H1 (cell line): Measurements from ENCODE around the gene NOS3. TPM values are rescaled to one million over a fixed set of nuclear protein-coding genes. Genes with fewer than 3 reads are reported as not detected.

Experiments
- CTCF ChIA-PET: fragments of 300-600 bp; sonication (Branson Sonifier 250); formaldehyde crosslinking; loops from one replicate; lab custom pipeline; 2021; ENCODE audit not compliant: partially characterized antibody; lab: Charles Lee
- POLR2A ChIA-PET: fragments of 300-600 bp; sonication (Branson Sonifier 250); formaldehyde crosslinking; loops from one replicate; lab custom pipeline; 2021; ENCODE audit warnings: inconsistent platforms; ENCODE audit not compliant: partially characterized antibody; lab: Charles Lee
- DNase-seq, 2 experiments: peaks; one replicate each; pipeline versions ENCODE4 v3.0.0 to v3.0.0-alpha.2; 2010 to 2022; ENCODE audit warnings: low spot score in 2 of 2, low read depth in 1 of 2, mixed read lengths in 1 of 2
- FAIRE-seq: peaks from 2 replicates; lab custom pipeline; 2011; peaks lifted over from hg19 to GRCh38; lab: Jason Lieb, UNC
- H2AFZ ChIP-seq: 2 replicates; pipeline ENCODE4 v1.8.1; 2012; ENCODE audit warnings: low read length, inconsistent platforms
- H2AK5ac ChIP-seq: 2 replicates; pipeline ENCODE4 v1.6.1; 2013; ENCODE audit warnings: low read depth, low read length
- H2BK120ac ChIP-seq: replicated peaks from 2 replicates; pipeline ENCODE3; 2013; ENCODE audit warnings: low read depth, low read length, inconsistent platforms
- H2BK12ac ChIP-seq: 2 replicates; pipeline ENCODE4 v1.6.1; 2013; ENCODE audit warnings: low read depth, low read length
- H2BK15ac ChIP-seq: 2 replicates; pipeline ENCODE4 v1.6.1; 2013; ENCODE audit warnings: low read length
- H2BK20ac ChIP-seq: 2 replicates; pipeline ENCODE4 v1.6.1; 2013; ENCODE audit warnings: low read length
- H2BK5ac ChIP-seq: 2 replicates; pipeline ENCODE4 v1.6.1; 2013; ENCODE audit warnings: low read depth, low read length
- H3K14ac ChIP-seq: 2 replicates; pipeline ENCODE4 v1.6.1; 2013; ENCODE audit warnings: inconsistent platforms; ENCODE audit not compliant: insufficient read length
- H3K18ac ChIP-seq: 2 replicates; pipeline ENCODE4 v1.6.1; 2013; ENCODE audit warnings: low read length; ENCODE audit errors: extremely low read depth
- H3K23ac ChIP-seq: 2 replicates; pipeline ENCODE4 v1.6.1; 2013; ENCODE audit warnings: inconsistent platforms; ENCODE audit not compliant: insufficient read length
- H3K23me2 ChIP-seq: 2 replicates; pipeline ENCODE4 v1.6.1; 2013; ENCODE audit warnings: low read depth, low read length
- H3K27ac ChIP-seq: 2 replicates; pipeline ENCODE4 v1.6.1; 2011; ENCODE audit warnings: low read depth, low read length, inconsistent platforms
- H3K27me3 ChIP-seq, 4 experiments: replicated peaks in 1 of 4; 1 replicate in 1 of 4; 2 replicates in 3 of 4; pipeline versions ENCODE4 v1.6.1 to v1.8.1; 2011 to 2013; ENCODE audit warnings: low read length in 3 of 4, mild to moderate bottlenecking in 3 of 4, inconsistent platforms in 2 of 4, mixed read lengths in 2 of 4, moderate library complexity in 1 of 4; ENCODE audit not compliant: control insufficient read depth in 3 of 4, insufficient read depth in 3 of 4; ENCODE audit errors: extremely low read depth in 1 of 4
- H3K36me3 ChIP-seq, 4 experiments: 2 replicates each; pipeline versions ENCODE4 v1.6.1 to v1.8.1; 2011 to 2013; ENCODE audit warnings: mild to moderate bottlenecking in 4 of 4, low read length in 3 of 4, moderate library complexity in 2 of 4, control low read depth in 1 of 4, inconsistent platforms in 1 of 4; ENCODE audit not compliant: insufficient read depth in 4 of 4, control insufficient read depth in 2 of 4
- H3K4ac ChIP-seq: replicated peaks from 2 replicates; pipeline ENCODE3; 2013; ENCODE audit warnings: low read length, low read depth, mixed read lengths, inconsistent platforms; ENCODE audit not compliant: insufficient read length
- H3K4me1 ChIP-seq, 4 experiments: replicated peaks in 1 of 4; 1 replicate in 1 of 4; 2 replicates in 3 of 4; pipeline versions ENCODE4 v1.6.1 to v1.8.1; 2011 to 2013; ENCODE audit warnings: low read length in 3 of 4, inconsistent platforms in 2 of 4, mixed read lengths in 1 of 4; ENCODE audit not compliant: insufficient read depth in 4 of 4, control insufficient read depth in 3 of 4
- H3K4me2 ChIP-seq, 2 experiments: 2 replicates each; pipeline versions ENCODE4 v1.6.1 to v1.8.1; 2011 to 2013; ENCODE audit warnings: low read depth in 2 of 2, low read length in 2 of 2, control low read depth in 1 of 2, inconsistent platforms in 1 of 2, mild to moderate bottlenecking in 1 of 2; ENCODE audit not compliant: insufficient read depth in 1 of 2
- H3K4me3 ChIP-seq, 4 experiments: fragments of 200-600, 300-600 bp in 1 of 4; sonication (generic), shearing (Covaris generic), sonication (Bioruptor Twin) in 1 of 4; 2 replicates each; pipeline versions ENCODE4 v1.5.1 to v1.8.1; 2011 to 2016; ENCODE audit warnings: low read length in 4 of 4, low read depth in 3 of 4, control low read depth in 2 of 4, inconsistent platforms in 2 of 4, mild to moderate bottlenecking in 2 of 4, mixed read lengths in 1 of 4, moderate library complexity in 1 of 4; ENCODE audit not compliant: insufficient read depth in 2 of 4; ENCODE audit errors: extremely low read depth in 1 of 4
- H3K56ac ChIP-seq: replicated peaks from 2 replicates; pipeline ENCODE3; 2013; ENCODE audit warnings: low read depth, mild to moderate bottlenecking, mixed read lengths, low read length, inconsistent platforms; ENCODE audit not compliant: insufficient read length
- H3K79me1 ChIP-seq: 2 replicates; pipeline ENCODE4 v1.6.1; 2013; ENCODE audit warnings: low read depth, low read length, control low read depth
- H3K79me2 ChIP-seq, 2 experiments: 2 replicates each; pipeline versions ENCODE4 v1.6.1 to v1.8.1; 2012 to 2013; ENCODE audit warnings: low read length in 2 of 2, mild to moderate bottlenecking in 2 of 2, inconsistent platforms in 1 of 2; ENCODE audit not compliant: insufficient read depth in 2 of 2, control insufficient read depth in 1 of 2
- H3K9ac ChIP-seq, 4 experiments: replicated peaks in 1 of 4; 1 replicate in 1 of 4; 2 replicates in 3 of 4; pipeline versions ENCODE4 v1.6.1 to v1.8.1; 2011 to 2013; ENCODE audit warnings: low read depth in 3 of 4, low read length in 3 of 4, control low read depth in 2 of 4, mild to moderate bottlenecking in 2 of 4, moderate library complexity in 2 of 4, inconsistent platforms in 1 of 4; ENCODE audit errors: extremely low read depth in 1 of 4
- H3K9me3 ChIP-seq, 2 experiments: 2 replicates each; pipeline versions ENCODE4 v1.6.1 to v1.8.1; 2012 to 2013; ENCODE audit warnings: mild to moderate bottlenecking in 2 of 2, moderate library complexity in 2 of 2, control low read depth in 1 of 2, inconsistent platforms in 1 of 2, low read depth in 1 of 2, low read length in 1 of 2, mixed read lengths in 1 of 2; ENCODE audit not compliant: insufficient read depth in 2 of 2
- H4K20me1 ChIP-seq, 2 experiments: replicated peaks in 1 of 2; 2 replicates each; pipeline versions ENCODE3 to v1.8.1; 2011 to 2013; ENCODE audit warnings: inconsistent platforms in 2 of 2, low read length in 2 of 2, mild to moderate bottlenecking in 1 of 2; ENCODE audit not compliant: insufficient read depth in 2 of 2, control insufficient read depth in 1 of 2
- H4K5ac ChIP-seq: 2 replicates; pipeline ENCODE4 v1.6.1; 2013; ENCODE audit warnings: low read length, low read depth, mixed read lengths, inconsistent platforms; ENCODE audit not compliant: insufficient read length
- H4K8ac ChIP-seq: 2 replicates; pipeline ENCODE4 v1.8.0; 2013; ENCODE audit warnings: mild to moderate bottlenecking, moderate library complexity, low read length, inconsistent platforms; ENCODE audit not compliant: insufficient read depth; ENCODE audit errors: extremely low read depth
- H4K91ac ChIP-seq: replicated peaks from 2 replicates; pipeline ENCODE3; 2013; ENCODE audit warnings: low read length, mixed read lengths, inconsistent platforms; ENCODE audit not compliant: insufficient read length
- BACH1 ChIP-seq: IDR thresholded peaks from 2 replicates; pipeline ENCODE4 v1.6.1; 2012; ENCODE audit warnings: low read length, improper control_type of control experiment
- JUND ChIP-seq: IDR thresholded peaks from 2 replicates; pipeline ENCODE4 v1.6.1; 2011; ENCODE audit warnings: mild to moderate bottlenecking, improper control_type of control experiment, low read length
- WGBS, 2 experiments: shearing (Covaris generic) in 1 of 2; methylation state at CpG; one replicate each; pipeline versions ENCODE4 v1.1.6 to v1.1.7; 2013 to 2015; ENCODE audit warnings: low lambda C conversion rate in 2 of 2, mixed read lengths in 2 of 2, inconsistent platforms in 1 of 2, low coverage in 1 of 2, missing lambda C conversion rate in 1 of 2; ENCODE audit not compliant: insufficient replicate concordance in 2 of 2, insufficient coverage in 1 of 2, insufficient read length in 1 of 2; ENCODE audit errors: extremely low coverage in 1 of 2, missing lambda C conversion rate in 1 of 2; 5-methylcytosine and 5-hydroxymethylcytosine counted together
- polyA plus RNA-seq, 7 experiments: library from polyadenylated mRNA; depleted of rRNA in 3 of 7; stranded (reverse) in 5 of 7; unstranded in 2 of 7; fragments of >200 nt in 5 of 7; fragments of 200-250 nt in 2 of 7; gene quantifications; 1 replicate in 5 of 7; 2 replicates in 1 of 7; 4 replicates in 1 of 7; pipeline versions ENCODE4 v1.2.1 to v1.2.3, GENCODE V29; 2011 to 2013; ENCODE audit warnings: missing spikeins in 2 of 7, mixed read lengths in 2 of 7
- total RNA-seq: library from RNA; stranded (reverse); fragmentation: NEBNext Ultra II Directional; extraction: Animal tissue kit (Norgen Biotek cat#: 25700); gene quantifications from 2 replicates; pipeline ENCODE4 v1.2.1, GENCODE V29; 2021

Gene NOS3
- total and polyA plus RNA-seq, 2 of the 8 experiments (the other 6 are each of a cell fraction or from before 2014, with no cell fraction given): 4.4 to 16.2 TPM

- H2BK20ac ChIP-seq: no peak overlapping the region
- no peak overlapping the region for H3K14ac ChIP-seq
- H3K23ac ChIP-seq: no peak overlapping the region
- ChIA-PET POLR2A (no interaction called here), CTCF (interaction anchor here (0.6 to 25.2 kb wide), 3 partner anchors 11 to 642 kb away, joined by 4 to 797 read pairs (median 15); partner anchors contain the start of gene KCNH2)
- no peaks in the 10 kb centered on the region for H3K9me3 ChIP-seq
- DNase-seq (no peak), FAIRE-seq (no peak)
- no peak overlapping the region for H2BK120ac ChIP-seq
- no peaks in the 10 kb centered on the region for H3K79me2 ChIP-seq
- no peak overlapping the region for H3K4me3 ChIP-seq
- no peak overlapping the region for H3K4me2 ChIP-seq
- H4K91ac ChIP-seq: no peak overlapping the region
- no peak overlapping the region for H2BK15ac ChIP-seq
- H2BK5ac ChIP-seq: no peak overlapping the region
- peak overlapping the region; percentile 17; the same call in 1 of the 2 replicates for H4K8ac ChIP-seq
- peaks cover 0 to 1% of the 10 kb centered on the region in 2 experiments for H4K20me1 ChIP-seq
- peaks cover 0 to 15% (median 13%) of the 10 kb centered on the region in 4 experiments; a peak in 5 of 7 replicates for H3K27me3 ChIP-seq
- no peak overlapping the region for H2AFZ ChIP-seq
- H3K27ac ChIP-seq: no peak overlapping the region
- 96% methylated on average over 9 of the region's 16 CpGs; no CpG with 5 or more reads in 1 of the 2 experiments for WGBS, 2 experiments
- TF ChIP-seq JUND (no peak), BACH1 (no peak)
- H3K79me1 ChIP-seq: no peaks in the 10 kb centered on the region
- no peaks in the 10 kb centered on the region for H3K36me3 ChIP-seq
- H3K56ac ChIP-seq: no peak overlapping the region
- H4K5ac ChIP-seq: no peak overlapping the region
- no peak overlapping the region for H3K4ac ChIP-seq
- H3K23me2 ChIP-seq: peaks cover 4% of the 10 kb centered on the region; the same call in 1 of the 2 replicates
- H3K4me1 ChIP-seq: peaks cover 0 to 45% (median 31%) of the 10 kb centered on the region in 4 experiments; a peak in 6 of 7 replicates
- no peak overlapping the region for H2BK12ac ChIP-seq
- H3K18ac ChIP-seq: no peak overlapping the region
- H3K9ac ChIP-seq: no peak overlapping the region
- no peak overlapping the region for H2AK5ac ChIP-seq
These were observed 39.7 kb upstream of the NOS3 start for GRCh38 chr7:150951181-150951520.
